Neural cell (in vitro differentiated cells): ENCODE data around the gene TNFAIP3. TPM values are rescaled to one million over a fixed set of nuclear protein-coding genes. Genes with fewer than 3 reads are reported as not detected.

Experiments
- H2AFZ ChIP-seq: fragments of 200-600, 300-800 bp; sonication (generic), shearing (Covaris generic); 2 replicates; pipeline ENCODE4 v1.6.0; 2014; ENCODE audit warnings: low read depth, mild to moderate bottlenecking, antibody characterized with exemption, low read length, moderate library complexity
- H3F3A ChIP-seq: fragments of 200-600 bp; shearing (Covaris generic); 2 replicates; pipeline ENCODE4 v1.6.1; 2016; ENCODE audit warnings: mild to moderate bottlenecking, moderate library complexity, mixed read lengths, antibody characterized with exemption, low read length; ENCODE audit not compliant: insufficient read depth, poor library complexity, severe bottlenecking
- H3K27ac ChIP-seq: fragments of 200-600, 300-800 bp; sonication (generic), shearing (Covaris generic); 2 replicates; pipeline ENCODE4 v1.5.1; 2014; ENCODE audit warnings: mild to moderate bottlenecking, low read length, moderate library complexity
- H3K27me3 ChIP-seq: fragments of 300-800, 200-600 bp; sonication (generic), shearing (Covaris generic); 2 replicates; pipeline ENCODE4 v1.6.0; 2014; ENCODE audit warnings: mild to moderate bottlenecking, low read depth, low read length, moderate library complexity; ENCODE audit not compliant: insufficient read depth
- H3K36me3 ChIP-seq: fragments of 300-800, 200-600 bp; sonication (generic), shearing (Covaris generic); 2 replicates; pipeline ENCODE4 v1.5.1; 2014; ENCODE audit warnings: mild to moderate bottlenecking, antibody characterized with exemption, low read length, moderate library complexity; ENCODE audit not compliant: insufficient read depth
- H3K4me2 ChIP-seq: fragments of 300-800, 200-600 bp; sonication (generic), shearing (Covaris generic); 2 replicates; pipeline ENCODE4 v1.6.0; 2014; ENCODE audit warnings: mild to moderate bottlenecking, low read length
- H3K4me3 ChIP-seq: fragments of 300-800, 200-600 bp; sonication (generic), shearing (Covaris generic); 2 replicates; pipeline ENCODE4 v1.5.1; 2014; ENCODE audit warnings: mild to moderate bottlenecking, low read length, moderate library complexity
- H3K79me2 ChIP-seq: fragments of 200-600 bp; shearing (Covaris generic); replicated peaks from 2 replicates; pipeline ENCODE4 v1.6.0; 2014; ENCODE audit warnings: mild to moderate bottlenecking, low read length, moderate library complexity; ENCODE audit not compliant: insufficient read depth
- H3K9ac ChIP-seq: fragments of 300-800, 200-600 bp; sonication (generic), shearing (Covaris generic); 2 replicates; pipeline ENCODE4 v1.6.1; 2016; ENCODE audit warnings: mild to moderate bottlenecking, low read length, mixed read lengths
- H3K9me2 ChIP-seq: fragments of 200-600 bp; shearing (Covaris generic); 2 replicates; pipeline ENCODE4 v1.6.1; 2016; ENCODE audit warnings: mild to moderate bottlenecking, low read length, mixed read lengths; ENCODE audit not compliant: insufficient read depth
- H3K9me3 ChIP-seq: fragments of 200-600, 300-800 bp; sonication (generic), shearing (Covaris generic); 2 replicates; pipeline ENCODE4 v1.6.1; 2016; ENCODE audit warnings: mild to moderate bottlenecking, mixed run types, low read length, moderate library complexity, mixed read lengths
- H4K20me1 ChIP-seq: fragments of 200-600 bp; shearing (Covaris generic); 2 replicates; pipeline ENCODE4 v1.6.1; 2016; ENCODE audit warnings: mild to moderate bottlenecking, mixed run types; ENCODE audit not compliant: insufficient read depth
- EP300 ChIP-seq: fragments of 450-650 bp; conservative IDR thresholded peaks from 2 replicates; pipeline ENCODE4 v1.6.1; 2014; ENCODE audit warnings: antibody characterized with exemption, mild to moderate bottlenecking, moderate library complexity; ENCODE audit not compliant: poor library complexity, severe bottlenecking
- EZH2 ChIP-seq: fragments of 200-600, 300-800 bp; shearing (Covaris generic), sonication (generic); IDR thresholded peaks from 2 replicates; pipeline ENCODE4 v1.6.1; 2014; ENCODE audit warnings: antibody characterized with exemption, low read length, borderline replicate concordance, mild to moderate bottlenecking; ENCODE audit not compliant: insufficient read depth, poor library complexity, severe bottlenecking
- MXI1 ChIP-seq: fragments of 450-650 bp; conservative IDR thresholded peaks from 2 replicates; pipeline ENCODE4 v1.6.1; 2014; ENCODE audit warnings: antibody characterized with exemption, mild to moderate bottlenecking; ENCODE audit not compliant: poor library complexity, severe bottlenecking
- POLR2AphosphoS5 ChIP-seq: IDR thresholded peaks from 2 replicates; pipeline ENCODE4 v1.6.1; 2012
- RAD21 ChIP-seq: fragments of 450-650 bp; conservative IDR thresholded peaks from 2 replicates; pipeline ENCODE4 v1.6.1; 2014; ENCODE audit warnings: antibody characterized with exemption, mild to moderate bottlenecking, moderate library complexity
- SMC3 ChIP-seq: fragments of 450-650 bp; conservative IDR thresholded peaks from 2 replicates; pipeline ENCODE4 v1.6.1; 2014; ENCODE audit warnings: antibody characterized with exemption, mild to moderate bottlenecking, moderate library complexity; ENCODE audit not compliant: poor library complexity
- TAF1 ChIP-seq: IDR thresholded peaks from 2 replicates; pipeline ENCODE4 v1.6.1; 2012; ENCODE audit warnings: low read depth
- polyA plus RNA-seq: library from polyadenylated mRNA; depleted of rRNA; stranded (reverse); fragments of >200 nt; gene quantifications from 2 replicates; pipeline ENCODE4 v1.2.3, GENCODE V29; 2014
- TF ChIP-seq, protein P1 (sequence below): IDR thresholded peaks from 2 replicates; pipeline ENCODE4 v1.6.1; 2012; ENCODE audit warnings: borderline replicate concordance
- TF ChIP-seq, protein P2 (sequence below): fragments of 450-650 bp; IDR thresholded peaks from 2 replicates; pipeline ENCODE4 v1.5.1; 2014; ENCODE audit warnings: antibody characterized with exemption, mild to moderate bottlenecking, moderate library complexity; ENCODE audit not compliant: poor library complexity, severe bottlenecking

TNFAIP3 gene
- polyA plus RNA-seq, 1 donor from 2014 or later, result 0.20 TPM

DNA sequence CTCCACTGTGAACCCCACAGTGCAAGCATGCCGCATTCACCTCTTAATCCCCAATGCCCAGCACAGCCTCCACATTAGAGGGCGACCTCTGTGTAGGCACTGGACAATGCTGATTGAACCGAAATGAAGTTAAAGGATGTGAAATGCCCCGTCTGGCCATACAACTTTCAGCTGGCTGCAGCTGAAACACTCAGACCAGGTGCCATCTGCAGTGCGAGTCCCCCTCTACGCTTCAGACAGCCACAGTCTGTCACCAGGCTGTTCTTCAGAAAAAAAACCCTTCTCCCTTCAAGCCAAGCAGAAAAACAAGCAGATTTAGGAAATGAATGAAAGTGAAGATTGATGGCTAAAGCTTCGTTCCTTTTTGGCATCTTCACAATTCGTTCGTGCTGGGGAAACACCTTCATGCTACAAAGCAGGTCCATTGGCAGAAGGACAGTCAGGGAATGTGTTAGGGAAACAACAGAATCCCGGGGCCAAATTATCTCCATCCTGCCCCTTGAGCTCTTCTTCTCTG lies 44.7 kb downstream of the TNFAIP3 start:
- Histone ChIP-seq H2AFZ (no peak overlapping the region), H3K27me3 (no peaks in the 10 kb centered on the region), H3K4me2 (no peak overlapping the region)

DNA sequence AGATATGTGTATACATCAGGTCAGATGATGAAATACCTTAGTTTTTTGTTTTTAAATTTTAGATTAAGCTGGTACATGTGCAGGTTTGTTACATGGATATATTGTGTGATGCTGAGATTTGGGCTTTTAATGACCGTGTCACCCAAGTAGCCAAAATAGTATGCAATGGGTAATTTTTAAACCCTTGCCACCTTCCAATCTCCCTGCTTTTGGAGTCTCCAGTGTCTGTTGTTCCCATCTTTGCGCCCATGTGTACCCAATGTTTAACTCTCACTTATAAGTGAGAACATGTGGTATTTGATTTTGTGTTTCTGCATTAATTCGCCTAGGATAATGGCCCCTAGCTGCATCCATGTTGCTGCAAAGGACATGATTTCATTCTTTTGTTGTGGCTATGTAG lies 45.8 kb downstream of the TNFAIP3 start:
- Histone ChIP-seq H3K9me2 (no peaks in the 10 kb centered on the region), H4K20me1 (no peaks in the 10 kb centered on the region), H3F3A (no peaks in the 10 kb centered on the region), H3K4me2 (no peak overlapping the region), H3K79me2 (no peaks in the 10 kb centered on the region), H2AFZ (no peak overlapping the region), H3K4me3 (no peak overlapping the region), H3K9me3 (no peaks in the 10 kb centered on the region), H3K27me3 (no peaks in the 10 kb centered on the region), H3K36me3 (no peaks in the 10 kb centered on the region), H3K27ac (no peak overlapping the region), H3K9ac (no peak overlapping the region)
- TF ChIP-seq, protein P1, sequence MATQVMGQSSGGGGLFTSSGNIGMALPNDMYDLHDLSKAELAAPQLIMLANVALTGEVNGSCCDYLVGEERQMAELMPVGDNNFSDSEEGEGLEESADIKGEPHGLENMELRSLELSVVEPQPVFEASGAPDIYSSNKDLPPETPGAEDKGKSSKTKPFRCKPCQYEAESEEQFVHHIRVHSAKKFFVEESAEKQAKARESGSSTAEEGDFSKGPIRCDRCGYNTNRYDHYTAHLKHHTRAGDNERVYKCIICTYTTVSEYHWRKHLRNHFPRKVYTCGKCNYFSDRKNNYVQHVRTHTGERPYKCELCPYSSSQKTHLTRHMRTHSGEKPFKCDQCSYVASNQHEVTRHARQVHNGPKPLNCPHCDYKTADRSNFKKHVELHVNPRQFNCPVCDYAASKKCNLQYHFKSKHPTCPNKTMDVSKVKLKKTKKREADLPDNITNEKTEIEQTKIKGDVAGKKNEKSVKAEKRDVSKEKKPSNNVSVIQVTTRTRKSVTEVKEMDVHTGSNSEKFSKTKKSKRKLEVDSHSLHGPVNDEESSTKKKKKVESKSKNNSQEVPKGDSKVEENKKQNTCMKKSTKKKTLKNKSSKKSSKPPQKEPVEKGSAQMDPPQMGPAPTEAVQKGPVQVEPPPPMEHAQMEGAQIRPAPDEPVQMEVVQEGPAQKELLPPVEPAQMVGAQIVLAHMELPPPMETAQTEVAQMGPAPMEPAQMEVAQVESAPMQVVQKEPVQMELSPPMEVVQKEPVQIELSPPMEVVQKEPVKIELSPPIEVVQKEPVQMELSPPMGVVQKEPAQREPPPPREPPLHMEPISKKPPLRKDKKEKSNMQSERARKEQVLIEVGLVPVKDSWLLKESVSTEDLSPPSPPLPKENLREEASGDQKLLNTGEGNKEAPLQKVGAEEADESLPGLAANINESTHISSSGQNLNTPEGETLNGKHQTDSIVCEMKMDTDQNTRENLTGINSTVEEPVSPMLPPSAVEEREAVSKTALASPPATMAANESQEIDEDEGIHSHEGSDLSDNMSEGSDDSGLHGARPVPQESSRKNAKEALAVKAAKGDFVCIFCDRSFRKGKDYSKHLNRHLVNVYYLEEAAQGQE, result no peak
- TF ChIP-seq EZH2 (no peak), MXI1 (no peak), TAF1 (no peak), POLR2AphosphoS5 (no peak), SMC3 (no peak), EP300 (no peak), RAD21 (no peak)
- TF ChIP-seq, protein P2, sequence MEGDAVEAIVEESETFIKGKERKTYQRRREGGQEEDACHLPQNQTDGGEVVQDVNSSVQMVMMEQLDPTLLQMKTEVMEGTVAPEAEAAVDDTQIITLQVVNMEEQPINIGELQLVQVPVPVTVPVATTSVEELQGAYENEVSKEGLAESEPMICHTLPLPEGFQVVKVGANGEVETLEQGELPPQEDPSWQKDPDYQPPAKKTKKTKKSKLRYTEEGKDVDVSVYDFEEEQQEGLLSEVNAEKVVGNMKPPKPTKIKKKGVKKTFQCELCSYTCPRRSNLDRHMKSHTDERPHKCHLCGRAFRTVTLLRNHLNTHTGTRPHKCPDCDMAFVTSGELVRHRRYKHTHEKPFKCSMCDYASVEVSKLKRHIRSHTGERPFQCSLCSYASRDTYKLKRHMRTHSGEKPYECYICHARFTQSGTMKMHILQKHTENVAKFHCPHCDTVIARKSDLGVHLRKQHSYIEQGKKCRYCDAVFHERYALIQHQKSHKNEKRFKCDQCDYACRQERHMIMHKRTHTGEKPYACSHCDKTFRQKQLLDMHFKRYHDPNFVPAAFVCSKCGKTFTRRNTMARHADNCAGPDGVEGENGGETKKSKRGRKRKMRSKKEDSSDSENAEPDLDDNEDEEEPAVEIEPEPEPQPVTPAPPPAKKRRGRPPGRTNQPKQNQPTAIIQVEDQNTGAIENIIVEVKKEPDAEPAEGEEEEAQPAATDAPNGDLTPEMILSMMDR, result no peak

More for the DNA sequence above, 44.7 kb downstream of the TNFAIP3 start:
- H3K27ac ChIP-seq, result no peak overlapping the region
- H3K9me2 ChIP-seq, result no peaks in the 10 kb centered on the region
- H3K79me2 ChIP-seq, result no peaks in the 10 kb centered on the region
- no peaks in the 10 kb centered on the region for H4K20me1 ChIP-seq
- H3F3A ChIP-seq, result no peaks in the 10 kb centered on the region
- TF ChIP-seq, protein P2, result no peak
- TF ChIP-seq POLR2AphosphoS5, result no peak
- no peak for TF ChIP-seq EZH2
- TF ChIP-seq, protein P1, result no peak
- TF ChIP-seq RAD21, result no peak
- no peak for TF ChIP-seq EP300
- no peak for TF ChIP-seq MXI1
- no peak for TF ChIP-seq SMC3
- TF ChIP-seq TAF1, result no peak
- H3K4me3 ChIP-seq, result no peak overlapping the region
- H3K9ac ChIP-seq, result no peak overlapping the region
- no peaks in the 10 kb centered on the region for H3K36me3 ChIP-seq
- no peaks in the 10 kb centered on the region for H3K9me3 ChIP-seq
